ENCODE measurements around the gene UBE2E2.
"Not testable (repeated sequence)": the region's sequence is repeated elsewhere in the genome, so short reads cannot be mapped to it uniquely, and the experiment has no call there.

UBE2E2 gene

DNA sequence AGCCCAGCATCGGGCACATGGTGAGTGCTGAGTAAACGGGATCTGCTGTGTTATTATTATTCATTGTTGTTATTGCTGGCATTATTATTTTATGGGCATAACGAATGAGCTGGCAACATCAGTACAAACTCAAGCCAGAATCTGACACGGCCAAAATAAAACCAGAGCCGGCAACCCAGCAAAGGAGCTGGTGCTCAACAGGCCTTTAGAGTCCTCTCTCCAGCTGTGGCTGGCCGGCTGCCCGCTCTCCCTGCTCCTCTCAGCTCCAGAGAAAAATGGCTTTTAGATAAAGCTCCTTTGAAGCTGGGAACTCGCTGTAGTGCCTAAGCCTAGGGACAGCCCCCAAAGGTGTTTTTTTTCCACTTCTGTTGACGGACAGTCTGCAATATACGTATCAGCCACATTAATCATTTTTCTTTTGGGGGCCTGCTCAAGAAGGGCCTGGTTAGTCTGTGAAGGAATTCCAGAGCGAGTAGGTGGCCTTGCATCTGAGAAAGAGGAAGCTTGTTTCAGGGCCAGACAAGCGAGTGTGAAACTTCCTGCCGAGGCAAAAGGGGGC lies 408.7 kb downstream of the UBE2E2 start:
- ATAC-seq (ENCODE audit: insufficient read depth, low read depth) (no peak), DNase-seq (no peak)
- H3K27ac ChIP-seq (ENCODE audit: low read length), result no peak overlapping the region
- no peak overlapping the region for H3K4me3 ChIP-seq (ENCODE audit: low read depth in 1 of 2, low read length in 2 of 2)
- H4K20me1 ChIP-seq (ENCODE audit: insufficient read depth, low read length), result no peaks in the 10 kb centered on the region
- TF ChIP-seq CTCF (IDR thresholded peaks at IDR 0.05; ENCODE audit: borderline replicate concordance, extremely low read depth, low read length, poor library complexity, severe bottlenecking) (no peak), EZH2 (IDR thresholded peaks at IDR 0.05; ENCODE audit: borderline replicate concordance, low read depth, low read length, severe bottlenecking) (no peak)
- no peaks in the 10 kb centered on the region for H3K9me3 ChIP-seq (ENCODE audit: insufficient read depth, low read length, severe bottlenecking)
- H3K4me2 ChIP-seq (ENCODE audit: insufficient read depth, low read length), result no peak overlapping the region
- no peak overlapping the region for H2AFZ ChIP-seq (ENCODE audit: low read depth, low read length)
- no peak overlapping the region for H3K9ac ChIP-seq (ENCODE audit: low read depth, low read length)
- no peaks in the 10 kb centered on the region for H3K36me3 ChIP-seq (ENCODE audit: insufficient read depth, low read length)
- H3K79me2 ChIP-seq (ENCODE audit: insufficient read depth, low read length), result no peaks in the 10 kb centered on the region
- H3K4me1 ChIP-seq (ENCODE audit: insufficient read depth, low read length), result peaks cover 3% of the 10 kb centered on the region
- peaks cover 2% of the 10 kb centered on the region for H3K27me3 ChIP-seq (ENCODE audit: insufficient read depth, low read length, poor library complexity)

DNA sequence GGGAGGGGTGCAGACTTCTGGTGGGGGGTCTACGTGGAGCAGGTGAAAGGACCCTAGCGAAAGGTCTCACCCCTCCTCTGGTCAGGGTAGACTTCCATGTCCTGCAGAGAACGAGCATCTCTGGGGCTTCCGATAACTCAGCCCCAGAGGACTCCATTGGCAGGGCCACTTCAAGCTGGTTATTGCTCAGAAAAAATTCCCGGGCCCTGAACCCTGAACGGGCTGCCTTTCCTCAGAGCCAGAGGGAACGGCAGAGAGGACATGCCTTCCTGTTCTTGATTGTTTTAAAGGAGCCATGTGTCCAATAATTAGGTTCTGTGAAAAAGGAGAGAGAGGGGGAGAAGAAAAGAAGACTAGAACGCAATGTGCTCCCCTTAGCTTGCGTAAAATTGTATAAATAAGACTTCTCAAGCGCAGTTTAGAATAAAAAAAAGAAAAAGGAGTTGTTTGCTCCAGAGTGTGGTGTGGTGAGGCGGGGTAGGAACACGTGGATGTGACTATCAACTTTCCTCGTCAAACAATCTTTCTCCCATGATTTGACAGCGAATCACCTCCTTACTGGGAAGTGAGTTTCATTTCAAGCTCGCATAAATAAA lies 409.3 kb downstream of the UBE2E2 start:
- H3K27me3 ChIP-seq (ENCODE audit: insufficient read depth, low read length, poor library complexity), result peaks cover 2% of the 10 kb centered on the region
- H2AFZ ChIP-seq (ENCODE audit: low read depth, low read length), result no peak overlapping the region
- no peak for DNase-seq
- H3K4me3 ChIP-seq (ENCODE audit: low read depth in 1 of 2, low read length in 2 of 2), result no peak overlapping the region
- ATAC-seq (ENCODE audit: insufficient read depth, low read depth), result no peak
- no peaks in the 10 kb centered on the region for H4K20me1 ChIP-seq (ENCODE audit: insufficient read depth, low read length)
- TF ChIP-seq CTCF (IDR thresholded peaks at IDR 0.05; ENCODE audit: borderline replicate concordance, extremely low read depth, low read length, poor library complexity, severe bottlenecking), result no peak
- no peak for TF ChIP-seq EZH2 (IDR thresholded peaks at IDR 0.05; ENCODE audit: borderline replicate concordance, low read depth, low read length, severe bottlenecking)
- no peaks in the 10 kb centered on the region for H3K79me2 ChIP-seq (ENCODE audit: insufficient read depth, low read length)
- no peak overlapping the region for H3K27ac ChIP-seq (ENCODE audit: low read length)
- no peaks in the 10 kb centered on the region for H3K9me3 ChIP-seq (ENCODE audit: insufficient read depth, low read length, severe bottlenecking)
- peaks cover 5% of the 10 kb centered on the region for H3K4me1 ChIP-seq (ENCODE audit: insufficient read depth, low read length)
- H3K36me3 ChIP-seq (ENCODE audit: insufficient read depth, low read length), result no peaks in the 10 kb centered on the region
- no peak overlapping the region for H3K4me2 ChIP-seq (ENCODE audit: insufficient read depth, low read length)
- H3K9ac ChIP-seq (ENCODE audit: low read depth, low read length), result no peak overlapping the region

- DNase-seq (no peak), ATAC-seq (ENCODE audit: insufficient read depth, low read depth) (no peak)
- no peaks in the 10 kb centered on the region for H3K9me3 ChIP-seq (ENCODE audit: insufficient read depth, low read length, severe bottlenecking)
- TF ChIP-seq CTCF (IDR thresholded peaks at IDR 0.05; ENCODE audit: borderline replicate concordance, extremely low read depth, low read length, poor library complexity, severe bottlenecking), result no peak
- TF ChIP-seq EZH2 (IDR thresholded peaks at IDR 0.05; ENCODE audit: borderline replicate concordance, low read depth, low read length, severe bottlenecking), result no peak
- no peak overlapping the region for H3K27ac ChIP-seq (ENCODE audit: low read length)
- no peak overlapping the region for H2AFZ ChIP-seq (ENCODE audit: low read depth, low read length)
- H3K27me3 ChIP-seq (ENCODE audit: insufficient read depth, low read length, poor library complexity), result no peaks in the 10 kb centered on the region
- H3K4me2 ChIP-seq (ENCODE audit: insufficient read depth, low read length), result no peak overlapping the region
- H3K36me3 ChIP-seq (ENCODE audit: insufficient read depth, low read length), result no peaks in the 10 kb centered on the region
- H3K79me2 ChIP-seq (ENCODE audit: insufficient read depth, low read length), result no peaks in the 10 kb centered on the region
- H3K4me1 ChIP-seq (ENCODE audit: insufficient read depth, low read length), result peaks cover 5% of the 10 kb centered on the region
- no peak overlapping the region for H3K9ac ChIP-seq (ENCODE audit: low read depth, low read length)
- no peak overlapping the region for H3K4me3 ChIP-seq (ENCODE audit: low read depth in 1 of 2, low read length in 2 of 2)
- H4K20me1 ChIP-seq (ENCODE audit: insufficient read depth, low read length), result no peaks in the 10 kb centered on the region
Measured at GRCh38 chr3:23615068-23615467, 411.9 kb downstream of the UBE2E2 start.

DNA sequence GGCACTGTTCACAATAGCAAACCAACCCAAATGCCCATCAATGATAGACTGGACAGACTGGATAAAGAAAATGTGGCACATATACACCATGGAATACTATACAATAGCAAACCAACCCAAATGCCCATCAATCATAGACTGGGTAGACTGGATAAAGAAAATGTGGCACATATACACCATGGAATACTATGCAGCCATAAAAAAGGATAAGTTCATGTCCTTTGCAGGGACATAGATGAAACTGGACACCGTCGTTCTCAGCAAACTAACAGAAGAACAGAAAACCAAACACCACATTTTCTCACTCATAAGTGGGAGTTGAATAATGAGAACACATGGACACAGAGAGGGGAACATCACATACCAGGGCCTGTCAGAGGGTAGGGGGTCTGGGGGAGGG lies 415.3 kb downstream of the UBE2E2 start:
- not testable (repeated sequence) for H3K4me2 ChIP-seq (ENCODE audit: insufficient read depth, low read length); DNase-seq; H4K20me1 ChIP-seq (ENCODE audit: insufficient read depth, low read length); H3K27me3 ChIP-seq (ENCODE audit: insufficient read depth, low read length, poor library complexity); H3K9ac ChIP-seq (ENCODE audit: low read depth, low read length); H3K27ac ChIP-seq (ENCODE audit: low read length); H3K79me2 ChIP-seq (ENCODE audit: insufficient read depth, low read length); H3K4me1 ChIP-seq (ENCODE audit: insufficient read depth, low read length); ATAC-seq (ENCODE audit: insufficient read depth, low read depth); H3K4me3 ChIP-seq (ENCODE audit: low read depth in 1 of 2, low read length in 2 of 2); H2AFZ ChIP-seq (ENCODE audit: low read depth, low read length); H3K36me3 ChIP-seq (ENCODE audit: insufficient read depth, low read length); H3K9me3 ChIP-seq (ENCODE audit: insufficient read depth, low read length, severe bottlenecking)
